Uterus (tissue), 4 donors: ENCODE results near the gene SSBP3. TPM values are rescaled to one million over a fixed set of nuclear protein-coding genes. Genes with fewer than 3 reads are reported as not detected.
A peak's percentile ranks its signal among the peaks of the same experiment; 100 is the strongest.

Experiments used
- DNase-seq, 2 donors: peaks; one replicate each; pipeline ENCODE4 v3.0.0-alpha.2; 2019 to 2020
- H3K27ac ChIP-seq, 2 donors: fragments of 200-600 bp; sonication (generic); 1 replicate in 1 of 2; 2 replicates in 1 of 2; pipeline ENCODE4 v1.5.1; 2016 to 2018
- H3K27me3 ChIP-seq, 2 donors: fragments of 200-600 bp; sonication (generic); one replicate each; pipeline ENCODE4 v1.5.1; 2018 to 2019; ENCODE audit warnings: control low read depth in 1 of 2
- H3K36me3 ChIP-seq, 2 donors: fragments of 200-600 bp; sonication (generic); one replicate each; pipeline ENCODE4 v1.5.1; 2019; ENCODE audit warnings: control low read depth in 1 of 2
- H3K4me1 ChIP-seq, 2 donors: fragments of 200-600 bp; sonication (generic); one replicate each; pipeline ENCODE4 v1.5.1; 2018 to 2019; ENCODE audit warnings: control low read depth in 1 of 2
- H3K4me3 ChIP-seq, 2 donors: fragments of 200-600 bp; sonication (generic); 1 replicate in 1 of 2; 2 replicates in 1 of 2; pipeline ENCODE4 v1.5.1; 2018 to 2019; ENCODE audit warnings: mild to moderate bottlenecking in 1 of 2
- H3K9me3 ChIP-seq, 2 donors: fragments of 200-600 bp; sonication (generic); one replicate each; pipeline ENCODE4 v1.5.1; 2019; ENCODE audit warnings: control low read depth in 1 of 2
- POLR2A ChIP-seq, 2 donors: fragments of 450-650 bp; IDR thresholded peaks; one replicate each; pipeline ENCODE4 v1.6.1; 2016; ENCODE audit warnings: antibody characterized with exemption in 2 of 2, mild to moderate bottlenecking in 1 of 2, moderate library complexity in 1 of 2
- intact Hi-C: fragments of 100-400 bp; cut with DNase I; formaldehyde crosslinking; loops from one replicate; pipeline ENCODE4 v1.15.1; 2023; ENCODE audit warnings: low total_unique reads
- total RNA-seq, 4 donors: library from RNA; depleted of rRNA in 3 of 4; stranded (reverse); fragments of >200 nt in 3 of 4; gene quantifications; one replicate each; pipeline versions ENCODE4 v1.1.0 to v1.2.4, GENCODE V29; 2014 to 2023
- TF ChIP-seq, protein P1 (sequence below), 4 experiments: fragments of 200-600 bp in 2 of 4; fragments of 450-650 bp in 2 of 4; sonication (generic) in 2 of 4; IDR thresholded peaks; one replicate each; pipeline ENCODE4 v1.5.1; 2016 to 2019; ENCODE audit warnings: antibody characterized with exemption in 4 of 4, mild to moderate bottlenecking in 2 of 4, moderate library complexity in 1 of 4
- donor health status: DM: yes; HTN: yes; CAD: no.

SSBP3 gene
- total RNA-seq, 4 donors from 2014 or later, result 19.7 to 125 (median 31.4) TPM

DNA sequence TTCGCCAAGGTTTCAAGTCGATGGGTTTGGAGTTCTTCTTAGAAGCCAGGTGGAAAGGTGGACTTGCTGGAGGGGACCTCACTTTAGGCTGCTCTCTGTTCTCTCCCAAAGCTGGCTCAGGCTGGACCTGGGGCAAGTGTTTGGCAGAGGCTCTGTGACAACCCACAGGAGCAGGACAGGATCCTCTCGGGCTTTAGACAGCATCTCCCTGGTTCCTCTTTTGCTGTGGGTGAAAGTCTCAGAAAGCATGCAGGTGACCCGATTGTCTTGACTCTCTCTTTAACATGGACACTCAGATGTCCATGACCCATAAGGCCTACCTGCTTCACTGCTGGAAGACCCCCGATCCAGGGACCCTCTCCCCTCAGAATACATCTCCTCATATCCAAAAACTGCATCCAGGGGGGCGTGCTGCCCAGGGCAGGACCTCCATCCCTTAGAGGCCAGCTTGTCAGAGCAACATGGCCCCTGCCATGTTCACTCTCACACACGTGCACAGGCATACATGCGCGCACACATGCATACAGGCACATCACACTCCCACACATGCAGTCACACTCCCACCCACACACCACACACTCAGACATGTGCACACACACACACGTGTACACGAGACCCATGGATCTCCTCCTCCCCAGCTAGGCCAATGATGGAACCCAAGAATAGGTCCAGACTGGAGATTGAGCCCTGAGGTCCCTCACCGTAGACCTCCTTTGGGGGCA, 184.9 kb downstream of the SSBP3 start:
- Histone ChIP-seq H3K27me3 (no peaks in the 10 kb centered on the region), H3K4me3 (no peak overlapping the region), H3K9me3 (no peaks in the 10 kb centered on the region), H3K4me1 (peaks cover 0 to 5% of the 10 kb centered on the region in 2 donors), H3K36me3 (no peaks in the 10 kb centered on the region), H3K27ac (peak overlapping the region in 1 of 2 donors; percentile 51)
- TF ChIP-seq, protein P1, sequence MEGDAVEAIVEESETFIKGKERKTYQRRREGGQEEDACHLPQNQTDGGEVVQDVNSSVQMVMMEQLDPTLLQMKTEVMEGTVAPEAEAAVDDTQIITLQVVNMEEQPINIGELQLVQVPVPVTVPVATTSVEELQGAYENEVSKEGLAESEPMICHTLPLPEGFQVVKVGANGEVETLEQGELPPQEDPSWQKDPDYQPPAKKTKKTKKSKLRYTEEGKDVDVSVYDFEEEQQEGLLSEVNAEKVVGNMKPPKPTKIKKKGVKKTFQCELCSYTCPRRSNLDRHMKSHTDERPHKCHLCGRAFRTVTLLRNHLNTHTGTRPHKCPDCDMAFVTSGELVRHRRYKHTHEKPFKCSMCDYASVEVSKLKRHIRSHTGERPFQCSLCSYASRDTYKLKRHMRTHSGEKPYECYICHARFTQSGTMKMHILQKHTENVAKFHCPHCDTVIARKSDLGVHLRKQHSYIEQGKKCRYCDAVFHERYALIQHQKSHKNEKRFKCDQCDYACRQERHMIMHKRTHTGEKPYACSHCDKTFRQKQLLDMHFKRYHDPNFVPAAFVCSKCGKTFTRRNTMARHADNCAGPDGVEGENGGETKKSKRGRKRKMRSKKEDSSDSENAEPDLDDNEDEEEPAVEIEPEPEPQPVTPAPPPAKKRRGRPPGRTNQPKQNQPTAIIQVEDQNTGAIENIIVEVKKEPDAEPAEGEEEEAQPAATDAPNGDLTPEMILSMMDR (IDR thresholded peaks at IDR 0.05), result no peak
- no peak for TF ChIP-seq POLR2A (IDR thresholded peaks at IDR 0.05)
- intact Hi-C loops, result no loop called here
- no peak for DNase-seq

DNA sequence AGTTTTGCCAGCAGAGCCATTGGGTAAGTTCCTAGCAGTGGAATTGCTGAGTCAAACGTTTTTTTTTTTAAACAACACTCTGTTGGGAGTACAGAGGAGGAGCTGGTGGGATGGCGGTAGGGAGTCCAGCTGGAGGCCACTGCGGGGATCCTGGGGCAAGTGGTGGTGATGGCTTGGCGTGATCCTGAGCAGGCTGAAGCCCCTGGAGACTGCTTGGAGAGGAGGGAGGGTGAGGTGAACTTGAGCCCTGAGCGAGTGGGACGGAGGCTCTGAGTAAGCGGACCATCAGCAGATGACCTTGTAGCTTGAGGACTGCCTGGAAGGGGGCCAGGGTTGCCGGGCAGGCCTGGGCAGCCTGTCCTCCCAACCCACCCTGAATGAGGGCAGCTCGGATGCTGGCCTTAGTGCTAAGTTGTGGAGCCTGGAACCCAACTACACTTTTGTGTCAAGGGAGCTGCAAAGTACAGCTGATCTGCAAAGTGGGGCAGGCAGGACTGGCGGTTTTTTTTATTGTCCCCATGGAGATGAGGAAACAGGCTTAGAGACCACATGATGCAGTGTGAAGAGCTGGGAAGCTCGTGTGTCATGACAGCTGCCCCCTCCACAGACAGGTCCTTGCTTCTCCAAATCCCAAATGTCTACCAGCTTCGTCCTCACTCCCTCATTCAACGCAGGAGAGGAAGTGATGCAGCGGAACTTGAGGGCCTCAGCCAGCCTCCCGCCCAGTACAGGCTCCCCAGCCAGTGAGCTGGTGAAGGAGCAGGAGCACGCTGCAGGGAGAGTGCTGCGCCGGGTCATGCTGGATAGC, 186.0 kb downstream of the SSBP3 start:
- peak; percentile 51 to 52 for DNase-seq
- no peak overlapping the region for H3K4me3 ChIP-seq

DNA sequence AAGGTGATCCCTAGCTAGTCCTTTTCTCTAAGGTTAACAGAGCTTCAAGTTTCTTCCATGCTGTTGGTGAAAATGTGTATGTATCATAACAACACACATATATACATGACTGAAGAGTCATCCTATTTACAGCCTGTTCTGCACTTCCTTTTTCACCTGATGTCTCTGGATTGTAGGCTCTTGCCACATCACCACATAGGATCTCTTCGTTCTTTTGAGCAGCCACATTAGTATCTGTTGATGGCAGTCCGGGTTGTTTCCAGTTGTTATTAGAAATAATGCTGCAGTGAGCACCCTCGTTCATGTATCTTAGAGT, 186.5 kb downstream of the SSBP3 start:
- Histone ChIP-seq H3K27me3 (no peaks in the 10 kb centered on the region), H3K27ac (peak overlapping the region; percentile 46 to 51), H3K4me1 (peaks cover 0 to 5% of the 10 kb centered on the region in 2 donors), H3K4me3 (no peak overlapping the region), H3K9me3 (no peaks in the 10 kb centered on the region), H3K36me3 (no peaks in the 10 kb centered on the region)
- intact Hi-C loops, result no loop called here
- TF ChIP-seq, protein P1 (IDR thresholded peaks at IDR 0.05), result no peak
- no peak for TF ChIP-seq POLR2A (IDR thresholded peaks at IDR 0.05)
- DNase-seq, result no peak

More for the DNA sequence above, 186.0 kb downstream of the SSBP3 start:
- no peaks in the 10 kb centered on the region for H3K9me3 ChIP-seq
- intact Hi-C loops, result no loop called here
- H3K36me3 ChIP-seq, result no peaks in the 10 kb centered on the region
- H3K27ac ChIP-seq, result peak overlapping the region; percentile 46 to 51
- no peak for TF ChIP-seq POLR2A (IDR thresholded peaks at IDR 0.05)
- TF ChIP-seq, protein P1 (IDR thresholded peaks at IDR 0.05), result no peak
- no peaks in the 10 kb centered on the region for H3K27me3 ChIP-seq
- peaks cover 0 to 5% of the 10 kb centered on the region in 2 donors for H3K4me1 ChIP-seq

DNA sequence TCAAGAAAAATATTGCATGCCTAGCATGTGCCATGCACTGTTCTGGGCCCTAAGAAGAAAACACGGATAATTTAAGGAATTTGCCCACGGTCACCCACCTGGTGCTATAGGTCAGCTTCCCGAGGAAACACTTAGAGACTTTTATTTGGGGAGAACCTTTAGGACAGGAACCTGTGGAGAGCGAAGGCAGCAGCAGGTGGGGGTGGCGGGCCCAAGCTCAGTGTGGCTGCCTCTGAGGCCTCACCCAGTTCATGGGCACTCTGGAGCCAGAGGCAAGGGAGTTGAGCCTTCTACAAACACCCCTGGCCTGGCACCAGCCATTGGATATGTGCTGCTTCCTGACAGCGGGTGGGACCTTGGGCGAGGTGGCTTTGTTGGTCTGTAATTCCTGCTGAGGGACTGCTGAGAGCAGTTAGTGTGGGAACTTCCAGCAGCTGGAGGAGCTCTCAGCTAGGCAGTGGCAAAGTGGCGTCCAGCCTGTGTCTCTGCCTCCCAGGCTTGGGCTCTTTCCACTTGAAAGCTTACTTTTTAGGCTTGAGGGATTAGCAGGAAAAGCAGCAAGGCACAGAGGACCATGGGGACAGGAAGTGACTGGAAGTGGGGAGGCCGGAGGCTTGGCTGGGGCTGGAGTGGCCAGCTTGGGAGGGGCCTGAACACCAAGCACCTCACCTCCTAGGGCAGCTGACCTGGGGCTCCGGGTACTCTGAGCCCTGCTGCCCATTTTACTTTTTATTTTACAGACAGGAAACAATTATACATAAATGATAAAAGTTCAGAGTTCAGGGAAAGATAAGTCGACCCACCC, 187.1 kb downstream of the SSBP3 start:
- intact Hi-C loops, result no loop called here

More for the DNA sequence above, 187.1 kb downstream of the SSBP3 start:
- Histone ChIP-seq H3K4me1 (peaks cover 0 to 5% of the 10 kb centered on the region in 2 donors), H3K4me3 (no peak overlapping the region), H3K27ac (peak overlapping the region; percentile 46 to 51), H3K27me3 (no peaks in the 10 kb centered on the region), H3K36me3 (no peaks in the 10 kb centered on the region), H3K9me3 (no peaks in the 10 kb centered on the region)
- no peak for DNase-seq
- TF ChIP-seq, protein P1 (IDR thresholded peaks at IDR 0.05), result no peak
- TF ChIP-seq POLR2A (IDR thresholded peaks at IDR 0.05), result no peak
